ENCODE measurements around the gene GSTCD.

DNA sequence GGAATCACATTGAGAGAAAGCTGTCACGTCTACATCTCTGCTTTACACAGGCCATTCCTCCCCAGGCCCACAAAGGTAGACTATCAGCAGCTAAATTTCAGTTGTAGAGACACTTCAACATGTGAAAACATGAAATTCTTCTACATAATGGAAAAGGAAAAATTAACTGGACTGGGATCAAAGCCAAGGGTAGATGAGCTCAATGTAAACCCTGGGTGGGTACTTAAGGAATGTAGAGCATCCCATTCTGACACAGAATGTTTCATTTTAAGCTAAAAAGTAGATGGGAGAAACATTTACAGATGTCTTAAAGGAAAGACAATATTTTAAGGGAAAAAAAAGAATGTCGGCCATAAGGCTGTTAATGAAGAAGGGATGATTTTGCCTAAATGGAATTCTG is 135.4 kb downstream of the GSTCD start:
- no peak for TF ChIP-seq EZH2 (IDR thresholded peaks at IDR 0.05; ENCODE audit: borderline replicate concordance, low read length)
- TF ChIP-seq, protein P1, sequence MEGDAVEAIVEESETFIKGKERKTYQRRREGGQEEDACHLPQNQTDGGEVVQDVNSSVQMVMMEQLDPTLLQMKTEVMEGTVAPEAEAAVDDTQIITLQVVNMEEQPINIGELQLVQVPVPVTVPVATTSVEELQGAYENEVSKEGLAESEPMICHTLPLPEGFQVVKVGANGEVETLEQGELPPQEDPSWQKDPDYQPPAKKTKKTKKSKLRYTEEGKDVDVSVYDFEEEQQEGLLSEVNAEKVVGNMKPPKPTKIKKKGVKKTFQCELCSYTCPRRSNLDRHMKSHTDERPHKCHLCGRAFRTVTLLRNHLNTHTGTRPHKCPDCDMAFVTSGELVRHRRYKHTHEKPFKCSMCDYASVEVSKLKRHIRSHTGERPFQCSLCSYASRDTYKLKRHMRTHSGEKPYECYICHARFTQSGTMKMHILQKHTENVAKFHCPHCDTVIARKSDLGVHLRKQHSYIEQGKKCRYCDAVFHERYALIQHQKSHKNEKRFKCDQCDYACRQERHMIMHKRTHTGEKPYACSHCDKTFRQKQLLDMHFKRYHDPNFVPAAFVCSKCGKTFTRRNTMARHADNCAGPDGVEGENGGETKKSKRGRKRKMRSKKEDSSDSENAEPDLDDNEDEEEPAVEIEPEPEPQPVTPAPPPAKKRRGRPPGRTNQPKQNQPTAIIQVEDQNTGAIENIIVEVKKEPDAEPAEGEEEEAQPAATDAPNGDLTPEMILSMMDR (IDR thresholded peaks at IDR 0.05; ENCODE audit: low read length): no peak

All from OCI-LY1 (cell line).